GM18526 (cell line): ENCODE results near the gene APBB2.

Experiments used
- POLR2A ChIP-seq: IDR thresholded peaks from 3 replicates; pipeline ENCODE4 v1.6.1; 2011; ENCODE audit not compliant: insufficient read length; ENCODE audit errors: extremely low read depth

Gene APBB2

GRCh38 chr4:41205854-41206460 is 8.4 kb downstream of the APBB2 start:
- TF ChIP-seq POLR2A: no peak

- TF ChIP-seq POLR2A: no peak
These were observed 9.2 kb downstream of the APBB2 start for GRCh38 chr4:41205130-41205529.

- TF ChIP-seq POLR2A: no peak
These were observed 9.9 kb downstream of the APBB2 start for GRCh38 chr4:41204400-41204978.

GRCh38 chr4:41203841-41204240 is 10.5 kb downstream of the APBB2 start:
- TF ChIP-seq POLR2A: no peak

- TF ChIP-seq POLR2A: no peak
These were observed 11.3 kb downstream of the APBB2 start for GRCh38 chr4:41202820-41203568.

- no peak for TF ChIP-seq POLR2A
These were observed 12.0 kb downstream of the APBB2 start for GRCh38 chr4:41202356-41202755.

GRCh38 chr4:41200486-41201017 is 13.8 kb downstream of the APBB2 start:
- no peak for TF ChIP-seq POLR2A

- no peak for TF ChIP-seq POLR2A
These were observed 14.6 kb downstream of the APBB2 start for GRCh38 chr4:41199788-41200187.

GRCh38 chr4:41197996-41198395 is 16.3 kb downstream of the APBB2 start:
- no peak for TF ChIP-seq POLR2A

GRCh38 chr4:41197495-41197894 is 16.8 kb downstream of the APBB2 start:
- TF ChIP-seq POLR2A: no peak

- no peak for TF ChIP-seq POLR2A
These were observed 17.6 kb downstream of the APBB2 start for GRCh38 chr4:41196633-41197332.

- TF ChIP-seq POLR2A: no peak
These were observed 22.2 kb downstream of the APBB2 start for GRCh38 chr4:41192136-41192535.

GRCh38 chr4:41189666-41190065 is 24.7 kb downstream of the APBB2 start:
- TF ChIP-seq POLR2A: no peak

GRCh38 chr4:41189076-41189475 is 25.3 kb downstream of the APBB2 start:
- TF ChIP-seq POLR2A: no peak
